ENCODE results near the gene ERICH3.
"Not testable (repeated sequence)": the region's sequence is repeated elsewhere in the genome, so short reads cannot be mapped to it uniquely, and the experiment has no call there.

The ERICH3 gene

DNA sequence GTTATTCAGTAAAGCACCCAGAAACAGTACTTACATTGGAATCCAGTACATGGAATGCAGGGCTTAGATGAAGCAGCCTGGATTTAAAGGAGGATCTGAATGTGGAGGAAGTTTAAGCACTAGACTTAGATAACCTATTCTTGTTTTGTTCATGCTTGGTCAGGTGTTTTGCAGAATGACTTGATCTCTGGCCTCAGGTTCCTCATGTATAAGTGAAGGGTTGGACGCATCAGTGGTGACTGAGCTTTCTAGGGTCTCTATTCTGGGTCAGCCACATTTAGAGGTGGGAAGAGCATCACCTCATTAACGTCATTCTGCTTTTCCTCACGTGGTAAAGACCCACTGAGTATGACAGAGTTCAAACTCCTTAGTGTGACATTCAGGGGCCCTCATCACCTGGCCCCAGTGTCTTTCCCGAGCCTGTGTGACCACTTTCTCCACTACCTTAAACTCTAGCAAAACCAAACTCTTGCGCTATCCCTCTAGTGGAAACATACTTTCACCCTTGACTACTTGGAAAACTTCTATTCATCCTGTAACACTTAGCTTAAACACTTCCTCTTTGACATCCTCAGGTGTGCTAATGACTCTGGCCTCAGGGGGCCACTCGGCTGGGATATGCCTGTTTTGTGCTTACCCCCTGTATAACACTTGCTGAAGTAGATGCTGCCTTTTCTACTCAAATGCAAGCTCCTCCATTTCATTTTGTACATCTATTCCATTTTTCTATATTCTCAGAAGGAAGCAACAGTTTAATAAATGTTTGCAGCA lies 871 bp upstream of the ERICH3 start:
- no peak for DNase-seq

- not testable (repeated sequence) for DNase-seq
Observed at GRCh38 chr1:74670866-74671265, 2.7 kb downstream of the ERICH3 start.

DNA sequence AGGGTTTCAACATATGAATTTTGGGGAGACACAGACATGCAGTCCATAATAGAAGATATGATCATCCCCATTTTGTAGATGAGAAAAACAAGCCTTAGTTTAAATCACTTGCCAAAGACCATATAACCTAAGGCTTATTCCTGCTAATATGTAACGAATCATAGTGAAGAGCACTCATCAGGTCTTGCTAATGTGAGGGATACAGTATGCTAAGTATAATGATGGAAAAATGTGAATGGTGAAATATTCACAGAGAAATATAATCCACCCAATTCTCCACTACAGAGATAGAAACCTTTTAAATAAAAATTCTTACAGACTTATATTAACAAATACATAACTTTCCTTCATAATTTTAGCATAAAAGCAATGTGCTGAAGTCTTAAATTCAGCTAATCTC lies 18.9 kb downstream of the ERICH3 start:
- no peak for DNase-seq

GRCh38 chr1:74652711-74653139 lies 20.9 kb downstream of the ERICH3 start:
- DNase-seq: no peak

DNA sequence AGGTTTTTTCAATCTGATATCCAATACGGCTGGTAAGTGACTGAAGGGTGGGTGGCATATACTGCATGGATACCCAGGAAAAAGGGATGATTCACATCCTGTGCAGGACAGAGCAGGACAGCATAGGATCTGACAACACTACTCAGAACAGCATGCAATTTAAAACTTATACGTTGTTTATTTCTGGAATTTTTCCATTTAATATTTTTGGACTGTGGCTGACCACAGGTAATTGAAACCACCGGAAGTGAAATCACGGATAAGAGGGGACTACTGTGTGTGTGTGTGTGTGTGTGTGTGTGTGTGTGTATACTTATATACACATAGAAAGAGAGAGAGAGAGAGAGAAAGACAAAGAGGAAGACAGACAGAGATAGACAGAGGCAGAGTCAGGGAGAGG lies 23.0 kb downstream of the ERICH3 start:
- DNase-seq: no peak

DNA sequence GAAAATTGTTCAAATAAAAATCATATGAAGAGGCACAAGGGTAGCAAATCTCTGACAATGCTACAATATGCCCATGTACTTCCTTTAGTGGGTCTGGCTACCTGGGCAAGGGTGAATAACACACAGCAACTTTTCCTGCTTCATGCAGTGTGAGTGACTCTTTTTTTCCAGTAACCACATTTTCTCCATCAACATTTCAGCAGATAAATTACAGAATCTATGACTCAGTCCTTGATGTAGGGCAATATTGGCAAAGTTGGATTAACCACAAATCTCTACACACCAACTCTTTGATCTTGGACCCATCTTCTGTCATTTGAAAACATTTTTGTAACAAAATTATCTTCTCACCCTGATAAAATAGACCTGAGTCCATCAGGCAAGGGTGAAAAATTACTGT lies 31.7 kb downstream of the ERICH3 start:
- no peak for DNase-seq

GRCh38 chr1:74641161-74641560 lies 32.4 kb downstream of the ERICH3 start:
- no peak for DNase-seq

DNA sequence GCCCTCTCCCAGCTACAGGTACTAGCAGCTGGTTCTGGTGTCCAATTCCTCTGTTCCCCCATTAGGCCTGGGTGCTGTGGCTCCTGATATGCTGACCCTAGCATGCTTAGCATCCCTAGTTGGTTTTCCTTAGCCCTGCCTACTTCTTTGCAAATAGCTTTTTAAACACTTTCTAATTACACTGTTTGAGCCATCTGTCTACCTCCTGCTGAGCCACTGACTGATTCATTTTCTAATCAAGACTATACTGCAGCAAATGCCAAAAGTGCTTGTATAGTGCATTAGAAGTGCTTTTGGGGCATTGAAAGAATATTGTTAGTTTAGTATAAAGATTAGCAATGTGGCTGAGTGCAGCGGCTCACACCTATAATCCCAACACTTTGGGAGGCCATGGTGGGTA lies 36.3 kb downstream of the ERICH3 start:
- no peak for DNase-seq

DNA sequence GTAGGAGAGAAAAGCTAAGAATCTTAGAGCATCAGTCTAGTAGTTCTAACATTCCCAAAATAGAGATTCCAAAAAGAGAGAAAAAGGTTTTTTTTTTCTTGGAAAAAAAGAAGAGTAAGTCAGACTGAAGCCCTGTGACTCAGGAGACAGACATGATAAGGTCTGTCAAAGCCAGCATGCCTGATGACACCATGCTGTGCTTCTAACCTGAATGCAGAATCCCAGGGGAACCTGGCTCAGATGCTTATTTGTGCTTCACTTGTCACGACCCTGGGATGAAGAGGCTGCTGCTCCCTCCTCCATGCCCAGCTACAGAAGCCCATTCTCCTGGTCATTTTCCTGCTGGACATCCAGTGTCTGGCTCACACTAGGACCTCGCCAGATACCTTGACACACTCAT lies 44.3 kb downstream of the ERICH3 start:
- no peak for DNase-seq

DNA sequence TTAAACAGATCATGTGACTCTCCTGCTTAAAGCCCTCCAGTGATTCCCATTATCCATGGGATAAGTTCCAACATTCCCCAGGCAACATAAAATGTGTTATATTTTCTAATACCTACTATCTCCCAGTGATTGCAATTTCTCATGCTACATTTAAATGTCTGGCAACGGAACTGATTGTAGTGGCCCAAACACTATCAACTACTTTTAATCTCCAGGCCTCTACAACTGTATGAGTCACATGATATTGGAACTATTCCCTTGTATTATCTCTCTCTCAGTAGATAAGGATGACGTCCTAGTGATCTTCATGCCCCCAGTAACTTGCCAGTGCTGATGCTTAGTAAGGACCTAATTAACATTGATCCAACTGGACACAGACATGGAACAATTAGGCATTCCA lies 49.9 kb downstream of the ERICH3 start:
- no peak for DNase-seq

DNA sequence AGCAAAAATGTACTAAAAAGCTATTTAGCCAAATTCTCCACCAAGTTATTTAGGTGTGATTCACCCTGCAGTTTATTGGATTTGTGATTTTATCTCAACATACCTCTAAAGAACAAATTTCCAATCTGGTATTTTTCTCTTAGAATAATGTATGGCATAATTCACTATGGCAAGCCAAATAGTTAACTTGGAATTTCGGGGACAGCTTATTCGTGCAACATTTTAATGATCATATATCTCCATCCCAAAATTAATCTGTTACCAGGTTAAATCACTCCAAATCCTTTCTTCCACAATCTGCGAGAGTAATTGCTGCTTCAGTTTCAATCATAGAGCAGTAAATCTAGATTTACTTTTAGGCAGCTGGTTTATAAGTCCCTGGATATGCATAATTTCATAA lies 53.4 kb downstream of the ERICH3 start:
- DNase-seq: no peak

DNA sequence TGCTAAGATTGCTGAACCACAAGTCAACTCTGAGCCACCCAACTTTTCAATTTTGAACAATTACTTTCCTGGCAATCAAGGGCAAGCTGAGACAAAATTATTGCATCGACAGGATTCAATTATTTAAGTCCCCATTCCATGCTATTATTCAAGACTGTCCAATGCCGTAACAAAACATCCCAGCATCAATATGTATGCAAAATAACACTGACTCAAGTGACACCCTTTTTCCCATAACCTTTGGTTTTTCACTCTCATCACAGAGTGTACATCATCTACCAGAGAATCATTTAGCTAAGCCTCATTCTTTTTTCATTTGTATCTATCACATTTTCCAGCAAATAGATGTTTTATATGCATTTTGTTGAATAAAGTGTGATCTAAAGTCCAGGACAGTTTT lies 54.6 kb downstream of the ERICH3 start:
- no peak for DNase-seq

DNA sequence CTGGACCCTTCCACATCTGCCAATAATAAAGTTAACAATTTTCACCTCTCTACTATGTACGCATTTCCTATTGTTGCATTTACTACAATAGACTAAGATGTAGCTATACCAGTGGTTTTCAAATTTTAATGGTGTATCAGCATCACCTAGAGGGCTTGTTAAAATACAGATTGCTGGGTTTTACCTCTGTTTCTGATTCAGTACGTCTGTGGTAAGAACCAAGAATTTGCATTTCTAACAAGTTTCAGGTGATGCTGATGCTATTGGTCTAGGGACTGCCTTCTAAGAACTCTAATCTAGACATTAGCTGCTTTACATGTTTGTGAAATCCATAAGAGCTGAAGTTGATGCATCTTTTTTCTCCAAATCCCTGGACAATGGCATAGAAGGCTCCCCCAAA lies 59.7 kb downstream of the ERICH3 start:
- no peak for DNase-seq

DNA sequence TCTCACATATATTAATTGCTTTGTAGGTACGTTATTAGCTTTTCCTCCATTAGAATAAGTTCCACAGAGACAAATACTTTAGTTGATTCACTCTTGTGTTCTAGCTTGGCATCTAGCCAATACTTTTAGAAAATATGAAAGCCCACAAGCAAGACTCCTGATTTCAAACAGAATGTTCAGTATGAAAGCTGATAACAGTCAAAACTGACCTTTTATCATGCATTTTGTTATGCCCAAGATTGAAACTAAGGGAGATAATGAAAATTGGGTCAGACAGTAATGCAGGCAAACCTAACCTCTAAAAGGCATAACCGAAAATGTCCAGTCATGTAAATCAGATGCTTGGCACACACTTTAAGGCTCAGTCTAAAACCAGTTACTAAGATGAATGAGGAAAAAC lies 61.7 kb downstream of the ERICH3 start:
- no peak for DNase-seq

- DNase-seq: no peak
Observed at GRCh38 chr1:74610961-74611360, 62.6 kb downstream of the ERICH3 start.

DNA sequence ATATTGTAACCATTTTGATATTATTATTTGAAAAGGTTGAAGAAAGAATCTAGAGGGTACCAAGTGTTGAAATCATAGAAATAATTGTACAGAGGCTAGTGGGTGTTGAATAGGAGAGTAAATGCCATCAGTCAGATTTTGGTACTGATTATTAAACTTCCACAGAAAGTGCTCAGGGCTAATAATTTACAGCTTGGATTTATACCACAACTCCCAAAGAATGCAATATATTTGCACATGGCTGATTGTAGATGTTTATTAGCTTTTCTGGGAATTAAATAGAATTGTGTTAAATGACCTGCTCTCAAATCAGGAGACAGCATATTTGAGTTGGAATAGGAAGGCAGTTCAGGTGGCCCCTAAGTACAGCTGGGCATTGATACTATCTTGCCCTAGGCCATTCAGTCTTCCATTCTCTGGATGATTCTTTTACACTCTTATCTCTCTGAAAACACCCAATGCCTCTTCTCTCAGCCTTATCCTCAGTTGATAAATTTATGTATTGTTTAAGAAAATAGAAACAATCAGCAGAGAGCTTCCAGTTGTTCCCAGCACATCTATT lies 63.7 kb downstream of the ERICH3 start:
- DNase-seq: no peak

- peak; percentile 80 for DNase-seq
Observed at GRCh38 chr1:74596717-74597116, 76.9 kb downstream of the ERICH3 start.

DNA sequence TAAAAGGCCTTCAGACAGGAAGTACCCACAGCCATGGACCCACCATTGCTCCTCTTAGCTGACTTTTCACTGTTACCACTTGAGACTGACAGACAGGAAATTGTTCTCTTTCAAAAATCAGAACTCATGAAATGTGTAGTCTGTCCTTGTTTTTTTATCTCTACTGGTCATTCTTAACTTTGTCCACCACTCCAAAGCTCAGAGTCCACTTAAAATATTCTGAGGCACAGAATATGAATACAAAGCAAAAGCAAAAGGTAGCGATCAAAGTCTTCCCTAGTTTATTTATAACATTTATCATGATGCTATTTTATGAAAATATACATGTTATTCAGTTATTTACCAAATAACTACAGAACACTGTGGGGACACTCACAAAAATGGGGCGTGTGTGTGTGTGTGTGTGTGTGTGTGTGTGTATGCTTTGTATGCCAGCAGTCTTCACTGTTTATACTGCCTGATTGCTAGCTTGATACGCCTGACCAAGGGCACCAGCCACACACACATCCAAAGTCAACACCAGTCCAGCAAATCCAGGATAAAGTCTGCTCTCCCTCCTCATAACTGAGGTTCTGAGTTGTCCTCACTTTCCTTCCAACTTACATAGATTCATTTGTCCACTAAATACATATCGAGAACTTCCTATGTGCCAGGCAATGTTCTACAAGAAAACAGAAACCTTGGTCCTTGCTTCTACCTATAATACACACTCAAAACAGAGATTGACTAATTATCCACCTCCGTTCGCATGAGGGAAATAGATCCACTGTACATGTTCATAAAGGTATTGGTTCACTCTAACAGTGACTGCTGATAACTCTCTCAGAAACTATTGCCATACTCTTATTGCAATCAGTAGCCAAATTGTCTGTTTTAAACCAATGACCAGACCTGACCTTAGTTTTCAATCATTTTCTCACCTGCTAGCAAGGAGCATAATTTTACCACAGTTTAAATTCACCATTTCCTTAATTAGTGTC lies 79.4 kb downstream of the ERICH3 start:
- peak; percentile 28 for DNase-seq

DNA sequence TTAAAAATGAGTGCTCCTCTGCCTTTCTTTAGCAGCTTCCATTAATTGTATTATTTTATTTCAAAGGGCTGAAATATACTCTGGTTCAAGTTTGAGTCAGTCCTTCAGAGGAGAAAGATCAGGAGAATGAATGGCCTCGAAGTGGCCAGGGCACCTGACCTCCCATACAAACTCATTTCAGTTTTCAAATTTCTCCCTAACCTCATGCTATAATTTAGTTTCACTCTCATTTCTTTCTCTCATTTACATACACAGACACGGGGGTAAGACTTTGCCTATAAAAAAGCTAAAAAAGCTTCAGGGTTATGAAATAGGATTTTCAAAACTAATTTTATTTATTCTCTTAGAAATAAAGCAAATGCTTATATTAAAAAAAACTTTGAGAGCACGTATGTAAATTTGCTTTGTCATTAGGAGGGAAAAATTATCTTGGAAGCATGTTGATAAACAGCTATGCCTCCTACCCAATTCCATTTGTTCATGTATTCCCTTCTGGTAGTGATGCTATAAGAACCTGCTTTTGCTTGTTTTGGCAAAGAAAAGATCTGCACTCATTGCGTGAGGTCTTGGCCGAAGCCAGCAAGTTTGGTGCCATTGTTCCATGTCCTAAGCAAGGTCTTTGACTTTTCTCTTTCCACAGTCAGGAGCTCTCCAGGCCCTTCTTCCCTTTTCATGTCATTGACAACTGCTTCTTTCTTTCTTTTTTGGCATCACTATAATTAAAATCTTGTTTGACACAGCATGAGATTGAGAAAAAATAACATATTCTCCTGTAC lies 80.8 kb downstream of the ERICH3 start:
- DNase-seq: no peak

GRCh38 chr1:74591949-74592348 lies 81.6 kb downstream of the ERICH3 start:
- no peak for DNase-seq

DNA sequence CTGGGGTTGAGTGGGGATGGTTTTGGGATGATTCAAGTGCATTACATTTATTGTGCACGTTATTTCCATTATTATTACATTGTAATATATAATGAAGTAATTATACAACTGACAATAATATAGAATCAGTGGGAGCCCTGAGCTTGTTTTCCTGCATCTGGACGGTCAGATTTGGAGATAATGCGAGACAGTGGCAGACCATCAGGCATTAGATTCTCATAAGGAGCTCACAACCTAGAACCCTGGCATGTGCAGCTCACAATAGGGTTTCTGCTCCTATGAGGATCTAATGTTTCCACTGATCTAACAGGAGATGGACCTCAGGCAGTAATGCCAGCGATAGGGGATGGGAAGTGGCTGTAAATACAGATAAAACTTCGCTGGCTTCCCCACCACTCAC lies 83.3 kb downstream of the ERICH3 start:
- DNase-seq: no peak

- DNase-seq: no peak
Observed at GRCh38 chr1:74587888-74588287, 85.7 kb downstream of the ERICH3 start.

Measured in NCI-H774 (cell line).